Tibial nerve (tissue), 4 donors: ENCODE measurements around the gene AMFR. TPM values are rescaled to one million over a fixed set of nuclear protein-coding genes. Genes with fewer than 3 reads are reported as not detected.

Experiments used
- DNase-seq, 2 donors: peaks; one replicate each; pipeline ENCODE4 v3.0.0-alpha.2; 2019; ENCODE audit warnings: low spot score in 2 of 2
- H3K27ac ChIP-seq, 4 donors: fragments of 200-600 bp; sonication (generic) in 3 of 4; one replicate each; pipeline ENCODE4 v1.5.1; 2017 to 2019; ENCODE audit warnings: mild to moderate bottlenecking in 1 of 4
- H3K27me3 ChIP-seq, 2 donors: fragments of 200-600 bp; sonication (generic) in 1 of 2; one replicate each; pipeline versions ENCODE4 v1.5.1 to v1.6.0; 2017 to 2019
- H3K36me3 ChIP-seq, 3 donors: fragments of 200-600 bp; sonication (generic); one replicate each; pipeline ENCODE4 v1.5.1; 2018 to 2019
- H3K4me1 ChIP-seq, 4 donors: fragments of 200-600 bp; sonication (generic) in 3 of 4; one replicate each; pipeline ENCODE4 v1.5.1; 2017 to 2019
- H3K4me3 ChIP-seq, 4 donors: fragments of 200-600 bp; sonication (generic) in 3 of 4; one replicate each; pipeline ENCODE4 v1.5.1; 2017 to 2019; ENCODE audit warnings: mild to moderate bottlenecking in 1 of 4, moderate library complexity in 1 of 4
- H3K9me3 ChIP-seq, 4 donors: fragments of 200-600 bp; sonication (generic) in 3 of 4; one replicate each; pipeline ENCODE4 v1.5.1; 2017 to 2019
- CTCF ChIP-seq, 5 experiments: fragments of 200-600 bp in 3 of 5; fragments of 450-650 bp in 2 of 5; sonication (generic) in 3 of 5; IDR thresholded peaks; one replicate each; pipeline ENCODE4 v1.5.1; 2016 to 2019; ENCODE audit warnings: antibody characterized with exemption in 5 of 5, mild to moderate bottlenecking in 3 of 5, moderate library complexity in 2 of 5
- EP300 ChIP-seq, 2 donors: sonication (generic); formaldehyde crosslinking; IDR thresholded peaks; one replicate each; pipeline ENCODE4 v1.6.1; 2017; ENCODE audit warnings: antibody characterized with exemption in 2 of 2, mild to moderate bottlenecking in 1 of 2
- POLR2A ChIP-seq, 2 donors: fragments of 450-650 bp; IDR thresholded peaks; one replicate each; pipeline ENCODE4 v1.6.1; 2017; ENCODE audit warnings: antibody characterized with exemption in 2 of 2, mild to moderate bottlenecking in 2 of 2, moderate library complexity in 2 of 2
- WGBS, 2 donors: methylation state at CpG; one replicate each; pipeline ENCODE4 v1.1.5; 2018; 5-methylcytosine and 5-hydroxymethylcytosine counted together
- total RNA-seq, 4 donors: library from RNA; depleted of rRNA; stranded (reverse); fragments of >200 nt; gene quantifications; one replicate each; pipeline ENCODE4 v1.1.0, GENCODE V29; 2016

Gene AMFR
- total RNA-seq, 4 donors from 2014 or later, result 263 to 334 (median 292) TPM

GRCh38 chr16:56340416-56340815, 84.9 kb downstream of the AMFR start:
- Histone ChIP-seq H3K27me3 (no peaks in the 10 kb centered on the region), H3K36me3 (peaks cover 0 to 18% (median 0%) of the 10 kb centered on the region in 3 donors), H3K9me3 (no peaks in the 10 kb centered on the region), H3K27ac (no peak overlapping the region), H3K4me1 (no peaks in the 10 kb centered on the region), H3K4me3 (no peak overlapping the region)
- 90 to 93% methylated on average over 13 to 23 of the region's 23 CpGs for WGBS, 2 donors
- DNase-seq, result no peak
- TF ChIP-seq CTCF (IDR thresholded peaks at IDR 0.05) (no peak), EP300 (IDR thresholded peaks at IDR 0.05) (no peak), POLR2A (IDR thresholded peaks at IDR 0.05) (no peak)

- no peak overlapping the region for H3K4me3 ChIP-seq
- TF ChIP-seq CTCF (IDR thresholded peaks at IDR 0.05) (no peak), EP300 (IDR thresholded peaks at IDR 0.05) (no peak), POLR2A (IDR thresholded peaks at IDR 0.05) (no peak)
- no peaks in the 10 kb centered on the region for H3K9me3 ChIP-seq
- 94 to 96% methylated on average over 9 to 17 of the region's 17 CpGs for WGBS, 2 donors
- peaks cover 0 to 18% (median 0%) of the 10 kb centered on the region in 3 donors for H3K36me3 ChIP-seq
- H3K4me1 ChIP-seq, result no peaks in the 10 kb centered on the region
- H3K27ac ChIP-seq, result no peak overlapping the region
- H3K27me3 ChIP-seq, result no peaks in the 10 kb centered on the region
- DNase-seq, result no peak
Measured at GRCh38 chr16:56339431-56340195, 85.7 kb downstream of the AMFR start.

DNA sequence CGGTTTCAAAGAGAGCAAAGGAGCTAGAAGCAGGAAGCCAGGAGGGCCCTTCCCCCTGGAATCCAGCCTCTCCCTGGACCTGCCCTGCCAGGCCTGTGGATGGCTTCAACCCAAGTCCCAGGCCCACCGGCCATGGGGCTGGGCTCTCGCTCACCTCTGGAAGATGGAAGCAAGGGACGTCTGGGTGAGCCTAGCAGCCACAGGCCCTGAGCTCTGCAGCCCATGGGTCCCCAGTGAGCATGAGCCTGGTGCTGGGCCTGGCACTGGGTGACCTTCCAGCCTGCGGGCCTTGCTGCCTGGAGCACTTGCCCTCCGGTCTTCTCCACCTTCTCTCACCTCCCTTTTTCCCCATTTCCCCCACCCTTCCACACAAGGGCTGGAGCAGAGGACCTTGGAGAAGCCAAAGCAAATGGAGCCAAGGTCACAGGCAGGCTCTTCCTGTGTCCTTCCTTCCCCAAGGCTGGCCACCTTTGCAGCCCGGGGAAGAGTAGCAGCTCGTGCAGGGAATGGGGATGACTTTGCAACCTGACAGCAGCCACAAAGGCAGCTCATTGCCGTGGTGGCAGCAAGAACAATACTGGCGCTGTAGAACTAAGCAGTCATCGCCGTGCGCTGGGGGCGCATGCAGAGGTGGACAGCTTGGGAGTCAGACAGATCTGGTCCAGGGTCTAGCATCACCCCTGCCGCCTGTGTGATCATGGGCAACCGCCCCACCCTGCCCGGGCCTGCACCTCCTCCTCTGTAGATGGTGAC, 86.6 kb downstream of the AMFR start:
- Histone ChIP-seq H3K27ac (no peak overlapping the region), H3K27me3 (no peaks in the 10 kb centered on the region), H3K4me3 (no peak overlapping the region), H3K9me3 (no peaks in the 10 kb centered on the region), H3K4me1 (no peaks in the 10 kb centered on the region), H3K36me3 (peaks cover 0 to 18% (median 0%) of the 10 kb centered on the region in 3 donors)
- no peak for DNase-seq
- TF ChIP-seq EP300 (IDR thresholded peaks at IDR 0.05), result no peak
- no peak for TF ChIP-seq CTCF (IDR thresholded peaks at IDR 0.05)
- no peak for TF ChIP-seq POLR2A (IDR thresholded peaks at IDR 0.05)
- 79 to 88% methylated on average over 15 to 17 of the region's 17 CpGs for WGBS, 2 donors

DNA sequence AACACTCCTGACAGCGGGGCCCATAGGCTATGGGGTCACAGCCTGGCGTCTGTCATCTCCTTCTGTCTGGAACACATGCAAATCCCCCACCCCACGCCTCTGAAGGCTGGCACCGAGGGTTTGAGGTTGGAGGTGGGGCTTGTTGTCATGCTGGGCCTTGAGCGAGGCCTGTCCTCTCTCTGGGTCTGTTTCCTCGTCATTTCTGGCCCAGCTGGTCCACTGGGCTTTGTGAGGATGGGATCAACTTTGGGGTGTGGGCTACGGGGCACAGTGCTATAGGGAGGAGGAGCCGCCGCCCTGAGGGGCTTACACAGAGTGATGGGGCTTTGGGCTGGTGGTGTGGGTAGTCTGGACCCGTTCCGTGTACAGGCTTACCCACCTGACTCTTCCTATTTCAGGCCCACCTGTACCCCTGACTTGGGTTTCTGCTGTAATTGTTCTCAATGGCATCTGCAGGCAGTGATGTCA, 87.5 kb downstream of the AMFR start:
- Histone ChIP-seq H3K4me3 (no peak overlapping the region), H3K4me1 (peaks cover 0 to 2% (median 0%) of the 10 kb centered on the region in 4 donors), H3K36me3 (peaks cover 0 to 18% (median 0%) of the 10 kb centered on the region in 3 donors), H3K9me3 (no peaks in the 10 kb centered on the region), H3K27me3 (no peaks in the 10 kb centered on the region), H3K27ac (no peak overlapping the region)
- TF ChIP-seq CTCF (IDR thresholded peaks at IDR 0.05) (no peak), EP300 (IDR thresholded peaks at IDR 0.05) (no peak), POLR2A (IDR thresholded peaks at IDR 0.05) (no peak)
- 73 to 83% methylated on average over 11 of the region's 11 CpGs for WGBS, 2 donors
- no peak for DNase-seq
